Measurements from ENCODE around the gene REST. TPM values are rescaled to one million over a fixed set of nuclear protein-coding genes. Genes with fewer than 3 reads are reported as not detected.
"Not testable (repeated sequence)": the region's sequence is repeated elsewhere in the genome, so short reads cannot be mapped to it uniquely, and the experiment has no call there.

The REST gene
- total and polyA plus RNA-seq, 8 donors, result 3.1 to 79.7 (median 37.1) TPM

DNA sequence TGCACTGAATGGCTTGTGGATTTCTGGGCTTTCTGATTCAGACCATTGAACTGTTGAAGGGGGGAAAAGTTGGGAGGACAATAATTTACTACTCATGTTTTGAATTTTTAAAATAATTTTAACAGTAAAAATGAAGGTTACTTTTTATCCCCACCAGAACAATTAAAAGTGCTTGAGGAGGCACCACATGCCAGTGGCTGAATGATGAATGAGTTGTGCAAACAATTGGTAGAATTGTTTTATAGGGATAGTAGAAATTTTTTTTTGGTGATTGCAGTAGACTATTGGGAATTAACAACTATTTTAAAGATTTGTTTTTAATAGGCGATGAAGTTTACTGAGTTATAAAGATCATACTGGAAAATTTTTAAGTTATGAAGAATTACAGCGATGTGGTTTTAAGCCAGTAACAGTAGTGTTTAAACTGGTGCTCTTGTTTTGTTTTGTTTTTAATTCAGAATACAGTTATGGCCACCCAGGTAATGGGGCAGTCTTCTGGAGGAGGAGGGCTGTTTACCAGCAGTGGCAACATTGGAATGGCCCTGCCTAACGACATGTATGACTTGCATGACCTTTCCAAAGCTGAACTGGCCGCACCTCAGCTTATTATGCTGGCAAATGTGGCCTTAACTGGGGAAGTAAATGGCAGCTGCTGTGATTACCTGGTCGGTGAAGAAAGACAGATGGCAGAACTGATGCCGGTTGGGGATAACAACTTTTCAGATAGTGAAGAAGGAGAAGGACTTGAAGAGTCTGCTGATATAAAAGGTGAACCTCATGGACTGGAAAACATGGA is 2.7 kb downstream of the REST start:
- peak overlapping the region in 2 of 5 donors; percentile 94 to 96 for H3K27ac ChIP-seq
- no peaks in the 10 kb centered on the region for H3K27me3 ChIP-seq
- intact Hi-C loops (cut with DNase I; ENCODE audit: low total_unique reads), result no loop called here
- peak overlapping the region in 2 of 4 donors; percentile 89 to 99 for H3K4me3 ChIP-seq
- no peaks in the 10 kb centered on the region for H3K9me3 ChIP-seq
- WGBS, 5 donors, result 44 to 55% (median 46%) methylated on average over 6 of the region's 6 CpGs
- peaks cover 11 to 71% (median 50%) of the 10 kb centered on the region in 4 donors for H3K4me1 ChIP-seq
- peak in 1 of 2 donors; percentile 29 for DNase-seq
- TF ChIP-seq POLR2AphosphoS5 (IDR thresholded peaks at IDR 0.05) (no peak), POLR2A (IDR thresholded peaks at IDR 0.05) (no peak), EP300 (IDR thresholded peaks at IDR 0.05) (no peak)
- TF ChIP-seq, protein P1, sequence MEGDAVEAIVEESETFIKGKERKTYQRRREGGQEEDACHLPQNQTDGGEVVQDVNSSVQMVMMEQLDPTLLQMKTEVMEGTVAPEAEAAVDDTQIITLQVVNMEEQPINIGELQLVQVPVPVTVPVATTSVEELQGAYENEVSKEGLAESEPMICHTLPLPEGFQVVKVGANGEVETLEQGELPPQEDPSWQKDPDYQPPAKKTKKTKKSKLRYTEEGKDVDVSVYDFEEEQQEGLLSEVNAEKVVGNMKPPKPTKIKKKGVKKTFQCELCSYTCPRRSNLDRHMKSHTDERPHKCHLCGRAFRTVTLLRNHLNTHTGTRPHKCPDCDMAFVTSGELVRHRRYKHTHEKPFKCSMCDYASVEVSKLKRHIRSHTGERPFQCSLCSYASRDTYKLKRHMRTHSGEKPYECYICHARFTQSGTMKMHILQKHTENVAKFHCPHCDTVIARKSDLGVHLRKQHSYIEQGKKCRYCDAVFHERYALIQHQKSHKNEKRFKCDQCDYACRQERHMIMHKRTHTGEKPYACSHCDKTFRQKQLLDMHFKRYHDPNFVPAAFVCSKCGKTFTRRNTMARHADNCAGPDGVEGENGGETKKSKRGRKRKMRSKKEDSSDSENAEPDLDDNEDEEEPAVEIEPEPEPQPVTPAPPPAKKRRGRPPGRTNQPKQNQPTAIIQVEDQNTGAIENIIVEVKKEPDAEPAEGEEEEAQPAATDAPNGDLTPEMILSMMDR (IDR thresholded peaks at IDR 0.05), result no peak
- H3K36me3 ChIP-seq, result peaks cover 0 to 17% (median 5%) of the 10 kb centered on the region in 4 donors

DNA sequence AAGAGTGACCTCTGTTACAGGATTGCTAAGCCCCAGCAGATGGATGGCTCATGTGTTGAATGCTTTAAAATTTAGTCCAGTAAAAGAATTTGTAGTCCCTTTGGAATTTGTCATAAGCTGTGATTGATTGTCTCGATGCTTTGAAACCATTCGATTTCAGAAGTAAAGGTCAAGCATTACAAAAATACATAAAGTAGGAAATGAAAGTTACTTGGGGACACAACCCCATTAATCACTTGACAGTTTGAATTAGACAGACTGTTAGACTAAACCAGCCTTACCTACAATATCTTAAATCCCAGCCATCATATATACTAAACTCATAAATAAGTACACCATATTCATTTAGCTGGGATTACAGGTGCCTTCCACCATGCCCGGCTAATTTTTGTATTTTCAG is 6.6 kb downstream of the REST start:
- H3K27ac ChIP-seq, result no peak overlapping the region
- intact Hi-C loops (cut with DNase I; ENCODE audit: low total_unique reads), result no loop called here
- 72 to 82% (median 77%) methylated on average over 3 of the region's 3 CpGs for WGBS, 5 donors
- H3K27me3 ChIP-seq, result no peaks in the 10 kb centered on the region
- peaks cover 0 to 37% (median 21%) of the 10 kb centered on the region in 4 donors for H3K36me3 ChIP-seq
- no peak for TF ChIP-seq POLR2AphosphoS5 (IDR thresholded peaks at IDR 0.05)
- no peak overlapping the region for H3K4me3 ChIP-seq
- no peaks in the 10 kb centered on the region for H3K9me3 ChIP-seq
- H3K4me1 ChIP-seq, result peaks cover 11 to 81% (median 49%) of the 10 kb centered on the region in 4 donors
- no peak for DNase-seq

DNA sequence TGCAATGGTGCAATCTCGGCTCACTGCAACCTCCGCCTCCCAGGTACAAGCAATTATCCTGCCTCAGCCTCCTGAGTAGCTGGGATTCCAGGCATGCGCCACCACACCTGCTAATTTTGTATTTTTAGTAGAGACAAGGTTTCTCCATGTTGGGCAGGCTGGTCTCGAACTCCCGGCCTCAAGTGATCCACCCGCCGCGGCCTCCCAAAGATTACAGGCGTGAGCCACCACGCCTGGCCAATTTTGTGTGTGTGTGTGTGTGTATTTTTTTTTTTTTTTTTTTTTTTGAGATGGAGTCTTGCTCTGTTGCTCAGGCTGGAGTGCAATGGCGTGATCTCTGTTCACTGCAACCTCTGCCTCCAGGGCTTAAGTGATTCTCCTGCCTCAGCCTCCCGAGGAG is 7.3 kb downstream of the REST start:
- Histone ChIP-seq H3K4me1 (peaks cover 7 to 74% (median 44%) of the 10 kb centered on the region in 4 donors), H3K36me3 (peaks cover 0 to 43% (median 24%) of the 10 kb centered on the region in 4 donors)
- H3K27me3 ChIP-seq; H3K4me3 ChIP-seq; DNase-seq; intact Hi-C loops (cut with DNase I; ENCODE audit: low total_unique reads); H3K9me3 ChIP-seq; H3K27ac ChIP-seq: not testable (repeated sequence)
- WGBS, 5 donors, result 96 to 98% (median 97%) methylated on average over 10 to 12 of the region's 12 CpGs

DNA sequence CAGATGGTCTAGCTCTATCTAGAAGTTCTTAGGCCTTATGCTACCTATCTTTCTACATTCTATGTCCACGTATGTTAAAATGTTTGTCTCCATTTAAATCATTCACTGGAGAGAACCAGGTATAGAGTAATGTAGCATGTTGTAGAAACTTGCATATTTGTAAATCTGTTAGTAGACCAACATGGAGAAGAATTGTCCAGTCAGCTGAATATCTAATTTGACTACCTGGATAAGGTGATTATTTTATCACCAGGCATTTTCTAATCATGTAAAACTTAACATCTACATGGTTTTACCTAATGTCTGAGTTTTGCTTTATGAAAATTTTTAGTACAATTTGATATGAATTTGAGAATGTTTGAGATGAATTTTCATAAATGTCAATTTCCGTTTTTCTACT is 19.5 kb downstream of the REST start:
- H3K36me3 ChIP-seq, result peaks cover 12 to 91% (median 77%) of the 10 kb centered on the region in 4 donors
- no peak for DNase-seq

DNA sequence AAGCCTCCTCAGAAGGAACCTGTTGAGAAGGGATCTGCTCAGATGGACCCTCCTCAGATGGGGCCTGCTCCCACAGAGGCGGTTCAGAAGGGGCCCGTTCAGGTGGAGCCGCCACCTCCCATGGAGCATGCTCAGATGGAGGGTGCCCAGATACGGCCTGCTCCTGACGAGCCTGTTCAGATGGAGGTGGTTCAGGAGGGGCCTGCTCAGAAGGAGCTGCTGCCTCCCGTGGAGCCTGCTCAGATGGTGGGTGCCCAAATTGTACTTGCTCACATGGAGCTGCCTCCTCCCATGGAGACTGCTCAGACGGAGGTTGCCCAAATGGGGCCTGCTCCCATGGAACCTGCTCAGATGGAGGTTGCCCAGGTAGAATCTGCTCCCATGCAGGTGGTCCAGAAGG is 22.9 kb downstream of the REST start:
- intact Hi-C loops (cut with DNase I; ENCODE audit: low total_unique reads), result no loop called here
- peaks cover 0 to 12% (median 1%) of the 10 kb centered on the region in 4 donors for H3K4me1 ChIP-seq
- TF ChIP-seq EP300 (IDR thresholded peaks at IDR 0.05) (no peak), POLR2A (IDR thresholded peaks at IDR 0.05) (no peak), POLR2AphosphoS5 (IDR thresholded peaks at IDR 0.05) (no peak)
- TF ChIP-seq, protein P1 (IDR thresholded peaks at IDR 0.05), result no peak
- no peak overlapping the region for H3K27ac ChIP-seq
- no peaks in the 10 kb centered on the region for H3K27me3 ChIP-seq
- H3K4me3 ChIP-seq, result no peak overlapping the region
- no peak for DNase-seq
- H3K36me3 ChIP-seq, result peaks cover 12 to 62% (median 46%) of the 10 kb centered on the region in 4 donors
- no peaks in the 10 kb centered on the region for H3K9me3 ChIP-seq
- 93 to 100% (median 98%) methylated on average over 2 to 7 of the region's 7 CpGs for WGBS, 5 donors

More for the DNA sequence above, 19.5 kb downstream of the REST start:
- H3K27me3 ChIP-seq, result no peaks in the 10 kb centered on the region
- no peaks in the 10 kb centered on the region for H3K9me3 ChIP-seq
- 70 to 97% (median 75%) methylated on average over 2 of the region's 2 CpGs for WGBS, 5 donors
- TF ChIP-seq, protein P1 (IDR thresholded peaks at IDR 0.05), result no peak
- TF ChIP-seq POLR2AphosphoS5 (IDR thresholded peaks at IDR 0.05) (no peak), EP300 (IDR thresholded peaks at IDR 0.05) (no peak), POLR2A (IDR thresholded peaks at IDR 0.05) (no peak)
- H3K27ac ChIP-seq, result no peak overlapping the region
- intact Hi-C loops (cut with DNase I; ENCODE audit: low total_unique reads), result no loop called here
- peaks cover 0 to 6% (median 1%) of the 10 kb centered on the region in 4 donors for H3K4me1 ChIP-seq
- no peak overlapping the region for H3K4me3 ChIP-seq
